H1 (cell line): ENCODE measurements around the gene ANO9. TPM values are rescaled to one million over a fixed set of nuclear protein-coding genes. Genes with fewer than 3 reads are reported as not detected.

ENCODE experiments used
- CTCF ChIA-PET: fragments of 300-600 bp; sonication (Branson Sonifier 250); formaldehyde crosslinking; loops from one replicate; lab custom pipeline; 2021; ENCODE audit not compliant: partially characterized antibody; lab: Charles Lee
- POLR2A ChIA-PET: fragments of 300-600 bp; sonication (Branson Sonifier 250); formaldehyde crosslinking; loops from one replicate; lab custom pipeline; 2021; ENCODE audit warnings: inconsistent platforms; ENCODE audit not compliant: partially characterized antibody; lab: Charles Lee
- DNase-seq, 2 experiments: peaks; one replicate each; pipeline versions ENCODE4 v3.0.0 to v3.0.0-alpha.2; 2010 to 2022; ENCODE audit warnings: low spot score in 2 of 2, low read depth in 1 of 2, mixed read lengths in 1 of 2
- FAIRE-seq: peaks from 2 replicates; lab custom pipeline; 2011; peaks lifted over from hg19 to GRCh38; lab: Jason Lieb, UNC
- H2AFZ ChIP-seq: 2 replicates; pipeline ENCODE4 v1.8.1; 2012; ENCODE audit warnings: low read length, inconsistent platforms
- H2AK5ac ChIP-seq: 2 replicates; pipeline ENCODE4 v1.6.1; 2013; ENCODE audit warnings: low read depth, low read length
- H2BK120ac ChIP-seq: replicated peaks from 2 replicates; pipeline ENCODE3; 2013; ENCODE audit warnings: low read depth, low read length, inconsistent platforms
- H2BK12ac ChIP-seq: 2 replicates; pipeline ENCODE4 v1.6.1; 2013; ENCODE audit warnings: low read depth, low read length
- H2BK15ac ChIP-seq: 2 replicates; pipeline ENCODE4 v1.6.1; 2013; ENCODE audit warnings: low read length
- H2BK20ac ChIP-seq: 2 replicates; pipeline ENCODE4 v1.6.1; 2013; ENCODE audit warnings: low read length
- H2BK5ac ChIP-seq: 2 replicates; pipeline ENCODE4 v1.6.1; 2013; ENCODE audit warnings: low read depth, low read length
- H3K14ac ChIP-seq: 2 replicates; pipeline ENCODE4 v1.6.1; 2013; ENCODE audit warnings: inconsistent platforms; ENCODE audit not compliant: insufficient read length
- H3K18ac ChIP-seq: 2 replicates; pipeline ENCODE4 v1.6.1; 2013; ENCODE audit warnings: low read length; ENCODE audit errors: extremely low read depth
- H3K23ac ChIP-seq: 2 replicates; pipeline ENCODE4 v1.6.1; 2013; ENCODE audit warnings: inconsistent platforms; ENCODE audit not compliant: insufficient read length
- H3K23me2 ChIP-seq: 2 replicates; pipeline ENCODE4 v1.6.1; 2013; ENCODE audit warnings: low read depth, low read length
- H3K27ac ChIP-seq: 2 replicates; pipeline ENCODE4 v1.6.1; 2011; ENCODE audit warnings: low read depth, low read length, inconsistent platforms
- H3K27me3 ChIP-seq, 4 experiments: replicated peaks in 1 of 4; 1 replicate in 1 of 4; 2 replicates in 3 of 4; pipeline versions ENCODE4 v1.6.1 to v1.8.1; 2011 to 2013; ENCODE audit warnings: low read length in 3 of 4, mild to moderate bottlenecking in 3 of 4, inconsistent platforms in 2 of 4, mixed read lengths in 2 of 4, moderate library complexity in 1 of 4; ENCODE audit not compliant: control insufficient read depth in 3 of 4, insufficient read depth in 3 of 4; ENCODE audit errors: extremely low read depth in 1 of 4
- H3K36me3 ChIP-seq, 4 experiments: 2 replicates each; pipeline versions ENCODE4 v1.6.1 to v1.8.1; 2011 to 2013; ENCODE audit warnings: mild to moderate bottlenecking in 4 of 4, low read length in 3 of 4, moderate library complexity in 2 of 4, control low read depth in 1 of 4, inconsistent platforms in 1 of 4; ENCODE audit not compliant: insufficient read depth in 4 of 4, control insufficient read depth in 2 of 4
- H3K4ac ChIP-seq: replicated peaks from 2 replicates; pipeline ENCODE3; 2013; ENCODE audit warnings: low read length, low read depth, mixed read lengths, inconsistent platforms; ENCODE audit not compliant: insufficient read length
- H3K4me1 ChIP-seq, 4 experiments: replicated peaks in 1 of 4; 1 replicate in 1 of 4; 2 replicates in 3 of 4; pipeline versions ENCODE4 v1.6.1 to v1.8.1; 2011 to 2013; ENCODE audit warnings: low read length in 3 of 4, inconsistent platforms in 2 of 4, mixed read lengths in 1 of 4; ENCODE audit not compliant: insufficient read depth in 4 of 4, control insufficient read depth in 3 of 4
- H3K4me2 ChIP-seq, 2 experiments: 2 replicates each; pipeline versions ENCODE4 v1.6.1 to v1.8.1; 2011 to 2013; ENCODE audit warnings: low read depth in 2 of 2, low read length in 2 of 2, control low read depth in 1 of 2, inconsistent platforms in 1 of 2, mild to moderate bottlenecking in 1 of 2; ENCODE audit not compliant: insufficient read depth in 1 of 2
- H3K4me3 ChIP-seq, 4 experiments: fragments of 200-600, 300-600 bp in 1 of 4; sonication (generic), shearing (Covaris generic), sonication (Bioruptor Twin) in 1 of 4; 2 replicates each; pipeline versions ENCODE4 v1.5.1 to v1.8.1; 2011 to 2016; ENCODE audit warnings: low read length in 4 of 4, low read depth in 3 of 4, control low read depth in 2 of 4, inconsistent platforms in 2 of 4, mild to moderate bottlenecking in 2 of 4, mixed read lengths in 1 of 4, moderate library complexity in 1 of 4; ENCODE audit not compliant: insufficient read depth in 2 of 4; ENCODE audit errors: extremely low read depth in 1 of 4
- H3K56ac ChIP-seq: replicated peaks from 2 replicates; pipeline ENCODE3; 2013; ENCODE audit warnings: low read depth, mild to moderate bottlenecking, mixed read lengths, low read length, inconsistent platforms; ENCODE audit not compliant: insufficient read length
- H3K79me1 ChIP-seq: 2 replicates; pipeline ENCODE4 v1.6.1; 2013; ENCODE audit warnings: low read depth, low read length, control low read depth
- H3K79me2 ChIP-seq, 2 experiments: 2 replicates each; pipeline versions ENCODE4 v1.6.1 to v1.8.1; 2012 to 2013; ENCODE audit warnings: low read length in 2 of 2, mild to moderate bottlenecking in 2 of 2, inconsistent platforms in 1 of 2; ENCODE audit not compliant: insufficient read depth in 2 of 2, control insufficient read depth in 1 of 2
- H3K9ac ChIP-seq, 4 experiments: replicated peaks in 1 of 4; 1 replicate in 1 of 4; 2 replicates in 3 of 4; pipeline versions ENCODE4 v1.6.1 to v1.8.1; 2011 to 2013; ENCODE audit warnings: low read depth in 3 of 4, low read length in 3 of 4, control low read depth in 2 of 4, mild to moderate bottlenecking in 2 of 4, moderate library complexity in 2 of 4, inconsistent platforms in 1 of 4; ENCODE audit errors: extremely low read depth in 1 of 4
- H3K9me3 ChIP-seq, 2 experiments: 2 replicates each; pipeline versions ENCODE4 v1.6.1 to v1.8.1; 2012 to 2013; ENCODE audit warnings: mild to moderate bottlenecking in 2 of 2, moderate library complexity in 2 of 2, control low read depth in 1 of 2, inconsistent platforms in 1 of 2, low read depth in 1 of 2, low read length in 1 of 2, mixed read lengths in 1 of 2; ENCODE audit not compliant: insufficient read depth in 2 of 2
- H4K20me1 ChIP-seq, 2 experiments: replicated peaks in 1 of 2; 2 replicates each; pipeline versions ENCODE3 to v1.8.1; 2011 to 2013; ENCODE audit warnings: inconsistent platforms in 2 of 2, low read length in 2 of 2, mild to moderate bottlenecking in 1 of 2; ENCODE audit not compliant: insufficient read depth in 2 of 2, control insufficient read depth in 1 of 2
- H4K5ac ChIP-seq: 2 replicates; pipeline ENCODE4 v1.6.1; 2013; ENCODE audit warnings: low read length, low read depth, mixed read lengths, inconsistent platforms; ENCODE audit not compliant: insufficient read length
- H4K8ac ChIP-seq: 2 replicates; pipeline ENCODE4 v1.8.0; 2013; ENCODE audit warnings: mild to moderate bottlenecking, moderate library complexity, low read length, inconsistent platforms; ENCODE audit not compliant: insufficient read depth; ENCODE audit errors: extremely low read depth
- H4K91ac ChIP-seq: replicated peaks from 2 replicates; pipeline ENCODE3; 2013; ENCODE audit warnings: low read length, mixed read lengths, inconsistent platforms; ENCODE audit not compliant: insufficient read length
- CBX8 ChIP-seq: fragments of 300-800, 300-1000 bp; sonication (generic); IDR thresholded peaks from 2 replicates; pipeline ENCODE4 v1.7.1; 2016; ENCODE audit warnings: low read depth, low read length, borderline replicate concordance
- CTBP2 ChIP-seq: IDR thresholded peaks from 2 replicates; pipeline ENCODE4 v1.7.0; 2011; ENCODE audit warnings: borderline replicate concordance, mild to moderate bottlenecking, moderate library complexity, mixed read lengths, low read length; ENCODE audit not compliant: insufficient read depth, insufficient read length
- MAFK ChIP-seq: IDR thresholded peaks from 2 replicates; pipeline ENCODE4 v1.6.1; 2012; ENCODE audit warnings: low read depth, mild to moderate bottlenecking, improper control_type of control experiment, low read length
- PHF8 ChIP-seq: fragments of 200-600 bp; sonication (generic); conservative IDR thresholded peaks from 2 replicates; pipeline ENCODE4 v1.7.1; 2012; ENCODE audit warnings: low read depth, mild to moderate bottlenecking, inconsistent platforms, low read length, moderate library complexity
- POU5F1 ChIP-seq: IDR thresholded peaks from 2 replicates; pipeline ENCODE4 v1.6.1; 2011; ENCODE audit warnings: low read depth, mild to moderate bottlenecking, low read length, moderate library complexity
- RXRA ChIP-seq: IDR thresholded peaks from 2 replicates; pipeline ENCODE4 v1.6.1; 2011; ENCODE audit warnings: low read depth, mild to moderate bottlenecking, low read length, moderate library complexity; ENCODE audit not compliant: insufficient read depth
- SUZ12 ChIP-seq: fragments of 200-600 bp; sonication (generic); IDR thresholded peaks from 2 replicates; pipeline ENCODE4 v1.6.1; 2012; ENCODE audit warnings: mild to moderate bottlenecking, inconsistent platforms, low read length, moderate library complexity, mixed read lengths
- TBP ChIP-seq: IDR thresholded peaks from 2 replicates; pipeline ENCODE4 v1.6.1; 2011; ENCODE audit warnings: low read depth, low read length, improper control_type of control experiment
- TEAD4 ChIP-seq: IDR thresholded peaks from 2 replicates; pipeline ENCODE4 v1.6.1; 2012; ENCODE audit warnings: low read depth, low read length, inconsistent platforms, mixed read lengths
- ZNF274 ChIP-seq: IDR thresholded peaks from 2 replicates; pipeline ENCODE4 v1.7.0; 2012; ENCODE audit warnings: low read length, borderline replicate concordance; ENCODE audit errors: extremely low read depth
- WGBS, 2 experiments: shearing (Covaris generic) in 1 of 2; methylation state at CpG; one replicate each; pipeline versions ENCODE4 v1.1.6 to v1.1.7; 2013 to 2015; ENCODE audit warnings: low lambda C conversion rate in 2 of 2, mixed read lengths in 2 of 2, inconsistent platforms in 1 of 2, low coverage in 1 of 2, missing lambda C conversion rate in 1 of 2; ENCODE audit not compliant: insufficient replicate concordance in 2 of 2, insufficient coverage in 1 of 2, insufficient read length in 1 of 2; ENCODE audit errors: extremely low coverage in 1 of 2, missing lambda C conversion rate in 1 of 2; 5-methylcytosine and 5-hydroxymethylcytosine counted together
- polyA plus RNA-seq, 7 experiments: library from polyadenylated mRNA; depleted of rRNA in 3 of 7; stranded (reverse) in 5 of 7; unstranded in 2 of 7; fragments of >200 nt in 5 of 7; fragments of 200-250 nt in 2 of 7; gene quantifications; 1 replicate in 5 of 7; 2 replicates in 1 of 7; 4 replicates in 1 of 7; pipeline versions ENCODE4 v1.2.1 to v1.2.3, GENCODE V29; 2011 to 2013; ENCODE audit warnings: missing spikeins in 2 of 7, mixed read lengths in 2 of 7
- total RNA-seq: library from RNA; stranded (reverse); fragmentation: NEBNext Ultra II Directional; extraction: Animal tissue kit (Norgen Biotek cat#: 25700); gene quantifications from 2 replicates; pipeline ENCODE4 v1.2.1, GENCODE V29; 2021
- TF ChIP-seq, protein P1 (sequence below): IDR thresholded peaks from 2 replicates; pipeline ENCODE4 v1.6.1; 2012; ENCODE audit warnings: inconsistent platforms
- TF ChIP-seq, protein P2 (sequence below): IDR thresholded peaks from 2 replicates; pipeline ENCODE4 v1.6.1; 2012; ENCODE audit warnings: inconsistent platforms

Gene ANO9
- total and polyA plus RNA-seq, 2 of the 8 experiments (the other 6 are each of a cell fraction or from before 2014, with no cell fraction given), result 20.0 to 20.7 TPM

DNA sequence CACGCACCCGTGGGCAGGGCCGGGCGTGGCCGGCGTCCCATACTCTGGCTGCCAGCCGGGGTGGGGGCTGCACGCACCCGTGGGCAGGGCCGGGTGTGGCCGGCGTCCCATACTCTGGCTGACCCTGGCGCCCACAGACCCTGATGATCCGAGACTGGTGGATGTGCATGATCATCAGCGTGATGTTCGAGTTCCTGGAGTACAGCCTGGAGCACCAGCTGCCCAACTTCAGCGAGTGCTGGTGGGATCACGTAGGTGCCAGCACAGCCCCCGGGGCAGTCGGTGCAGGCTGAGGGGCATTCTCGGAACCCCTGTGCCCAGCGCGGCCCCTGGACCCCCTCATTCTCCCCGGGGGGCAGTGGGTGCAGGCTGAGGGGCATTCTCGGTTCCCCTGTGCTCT is 46.3 kb upstream of the ANO9 start:
- H3K27me3 ChIP-seq, result no peaks in the 10 kb centered on the region
- H4K8ac ChIP-seq, result no peak overlapping the region
- DNase-seq (no peak), FAIRE-seq (no peak)
- H2BK20ac ChIP-seq, result no peak overlapping the region
- H3K14ac ChIP-seq, result no peak overlapping the region
- H4K20me1 ChIP-seq, result peaks cover 1 to 9% of the 10 kb centered on the region in 2 experiments
- CTCF ChIA-PET, result no interaction called here
- H3K9ac ChIP-seq, result no peak overlapping the region
- H3K4me1 ChIP-seq, result no peaks in the 10 kb centered on the region
- H3K56ac ChIP-seq, result no peak overlapping the region
- no peak overlapping the region for H2BK120ac ChIP-seq
- TF ChIP-seq CBX8 (no peak), RXRA (no peak), SUZ12 (no peak), MAFK (no peak), ZNF274 (no peak), TBP (no peak), TEAD4 (no peak), PHF8 (no peak), CTBP2 (no peak), POU5F1 (no peak)
- TF ChIP-seq, protein P1, sequence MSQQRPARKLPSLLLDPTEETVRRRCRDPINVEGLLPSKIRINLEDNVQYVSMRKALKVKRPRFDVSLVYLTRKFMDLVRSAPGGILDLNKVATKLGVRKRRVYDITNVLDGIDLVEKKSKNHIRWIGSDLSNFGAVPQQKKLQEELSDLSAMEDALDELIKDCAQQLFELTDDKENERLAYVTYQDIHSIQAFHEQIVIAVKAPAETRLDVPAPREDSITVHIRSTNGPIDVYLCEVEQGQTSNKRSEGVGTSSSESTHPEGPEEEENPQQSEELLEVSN, result no peak
- TF ChIP-seq, protein P2, sequence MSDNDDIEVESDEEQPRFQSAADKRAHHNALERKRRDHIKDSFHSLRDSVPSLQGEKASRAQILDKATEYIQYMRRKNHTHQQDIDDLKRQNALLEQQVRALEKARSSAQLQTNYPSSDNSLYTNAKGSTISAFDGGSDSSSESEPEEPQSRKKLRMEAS, result no peak
- no peak overlapping the region for H3K18ac ChIP-seq
- POLR2A ChIA-PET, result no interaction called here
- H3K4ac ChIP-seq, result no peak overlapping the region
- H3K9me3 ChIP-seq, result peaks cover 0 to 10% of the 10 kb centered on the region in 2 experiments; a peak in 1 of 4 replicates
- H4K91ac ChIP-seq, result no peak overlapping the region
- no peaks in the 10 kb centered on the region for H3K23me2 ChIP-seq
- H3K23ac ChIP-seq, result no peak overlapping the region
- no peak overlapping the region for H2BK15ac ChIP-seq
- H2BK12ac ChIP-seq, result no peak overlapping the region
- no peak overlapping the region for H4K5ac ChIP-seq
- H2AK5ac ChIP-seq, result no peak overlapping the region
- H3K4me2 ChIP-seq, result no peak overlapping the region
- no peak overlapping the region for H2BK5ac ChIP-seq
- H3K27ac ChIP-seq, result no peak overlapping the region
- H3K36me3 ChIP-seq, result peaks cover 0 to 15% (median 3%) of the 10 kb centered on the region in 4 experiments; a peak in 5 of 8 replicates
- no peak overlapping the region for H3K4me3 ChIP-seq
- peaks cover 13% of the 10 kb centered on the region for H3K79me1 ChIP-seq
- no peak overlapping the region for H2AFZ ChIP-seq
- peaks cover 0 to 16% of the 10 kb centered on the region in 2 experiments; a peak in 1 of 4 replicates for H3K79me2 ChIP-seq
- 98% methylated on average over 15 of the region's 25 CpGs; no CpG with 5 or more reads in 1 of the 2 experiments for WGBS, 2 experiments
